DMS53 treated with DMSO at 0.1 percent for 48 hours (cell line): ENCODE measurements around the gene INPP4B.

Experiments
- DNase-seq: peaks from one replicate; lab custom pipeline; 2025; ENCODE audit not compliant: unreplicated experiment; lab: John Stamatoyannopoulos, UW

The INPP4B gene

GRCh38 chr4:142265536-142265935 is 580.6 kb downstream of the INPP4B start:
- DNase-seq: no peak

DNA sequence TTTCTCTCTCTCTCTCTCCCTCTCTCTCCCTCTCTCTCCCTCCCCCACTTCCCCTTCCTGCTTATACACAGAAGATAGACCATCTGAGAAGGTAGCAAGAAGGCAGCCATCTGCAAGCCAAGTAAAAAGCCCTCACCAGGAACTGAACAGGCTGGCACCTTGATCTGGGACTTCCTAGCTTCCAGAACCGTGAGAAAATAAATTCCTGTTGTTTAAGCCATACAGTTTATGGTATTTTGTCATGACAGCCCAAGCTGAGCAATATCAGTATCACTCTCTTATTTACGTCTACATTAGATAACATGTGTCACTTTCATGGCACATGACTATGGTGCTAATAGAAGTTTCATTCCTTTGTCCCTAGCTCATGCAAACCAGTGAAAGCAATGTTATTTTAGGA is 581.1 kb downstream of the INPP4B start:
- DNase-seq: no peak

- DNase-seq: no peak
These were observed 583.1 kb downstream of the INPP4B start for GRCh38 chr4:142262956-142263355.

GRCh38 chr4:142248946-142249345 is 597.2 kb downstream of the INPP4B start:
- DNase-seq: no peak

GRCh38 chr4:142243255-142243654 is 602.8 kb downstream of the INPP4B start:
- no peak for DNase-seq

DNA sequence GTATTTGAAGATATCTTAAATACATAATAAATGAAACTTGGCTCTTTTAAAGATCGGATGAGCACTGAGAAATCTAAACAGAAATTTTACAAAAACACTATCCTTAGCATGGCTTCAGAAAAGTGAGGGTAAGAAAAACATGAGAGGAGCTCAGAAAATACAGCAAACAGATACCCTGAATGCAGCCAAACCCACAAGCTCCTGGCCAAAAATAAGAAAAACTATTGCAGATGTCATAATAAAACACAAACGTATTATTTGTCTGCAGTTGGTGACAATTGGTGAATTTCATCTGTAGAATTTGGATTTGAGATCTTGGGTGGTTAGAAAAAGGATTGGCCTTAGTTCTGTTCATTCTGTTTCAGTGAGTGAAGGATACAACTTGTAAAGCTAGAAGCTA is 603.9 kb downstream of the INPP4B start:
- no peak for DNase-seq

DNA sequence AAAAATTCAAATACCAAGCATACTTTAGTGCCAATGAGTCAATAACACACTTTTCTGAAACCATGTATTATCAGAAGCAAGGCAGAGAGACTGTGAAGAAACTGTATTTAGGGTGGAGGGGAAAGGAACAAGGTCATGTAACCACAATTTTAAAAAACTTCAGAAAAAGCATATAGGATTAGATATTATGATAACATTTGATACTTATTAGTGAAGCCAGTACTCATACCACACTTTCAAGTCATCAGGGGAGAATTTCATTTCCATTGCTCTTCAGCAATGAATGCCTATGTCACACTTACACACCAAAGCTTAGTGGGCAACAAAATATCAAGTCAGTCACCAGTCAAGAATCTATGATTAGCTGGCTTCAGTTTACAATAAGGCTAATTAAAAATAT is 607.5 kb downstream of the INPP4B start:
- no peak for DNase-seq

- no peak for DNase-seq
These were observed 609.8 kb downstream of the INPP4B start for GRCh38 chr4:142236268-142236667.

DNA sequence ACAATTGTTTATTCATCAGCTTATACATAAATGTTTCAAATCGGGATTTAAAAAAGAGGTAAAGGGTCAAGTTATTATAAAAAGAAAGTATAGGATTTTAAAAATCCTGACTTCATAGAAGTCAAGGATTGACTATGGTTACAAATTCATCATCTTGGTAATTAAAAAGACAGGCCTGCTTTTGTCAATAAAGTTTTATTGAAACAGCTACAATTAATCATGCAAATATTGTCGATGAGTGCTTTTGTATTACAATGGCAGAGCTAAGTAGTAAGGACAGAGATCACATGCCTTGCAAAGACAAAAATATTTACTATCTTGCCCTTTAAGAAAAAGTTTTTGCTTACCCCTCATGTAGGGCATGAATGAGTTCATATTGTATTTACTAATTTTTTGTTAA is 614.3 kb downstream of the INPP4B start:
- DNase-seq: no peak

GRCh38 chr4:142230991-142231390 is 615.1 kb downstream of the INPP4B start:
- DNase-seq: no peak

DNA sequence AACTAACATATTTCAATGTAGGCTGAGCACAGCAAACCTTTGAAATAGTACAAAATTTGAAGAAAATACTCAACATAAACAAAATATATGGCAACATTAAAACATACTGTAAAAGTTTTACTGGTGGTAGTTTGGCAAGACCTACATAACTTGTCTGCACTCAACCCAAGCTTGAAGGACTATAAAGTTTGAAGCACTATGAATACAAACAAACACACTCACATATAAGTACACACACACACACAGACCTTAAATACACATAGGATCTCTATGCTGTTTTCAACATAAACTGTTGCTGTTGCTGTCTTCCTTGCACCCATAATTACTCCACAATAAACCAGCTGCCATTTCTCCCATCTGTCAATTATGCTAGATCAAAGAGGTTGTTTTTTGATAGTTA is 620.1 kb downstream of the INPP4B start:
- no peak for DNase-seq

GRCh38 chr4:142222127-142222526 is 624.0 kb downstream of the INPP4B start:
- no peak for DNase-seq

GRCh38 chr4:142218726-142219125 is 627.4 kb downstream of the INPP4B start:
- no peak for DNase-seq

DNA sequence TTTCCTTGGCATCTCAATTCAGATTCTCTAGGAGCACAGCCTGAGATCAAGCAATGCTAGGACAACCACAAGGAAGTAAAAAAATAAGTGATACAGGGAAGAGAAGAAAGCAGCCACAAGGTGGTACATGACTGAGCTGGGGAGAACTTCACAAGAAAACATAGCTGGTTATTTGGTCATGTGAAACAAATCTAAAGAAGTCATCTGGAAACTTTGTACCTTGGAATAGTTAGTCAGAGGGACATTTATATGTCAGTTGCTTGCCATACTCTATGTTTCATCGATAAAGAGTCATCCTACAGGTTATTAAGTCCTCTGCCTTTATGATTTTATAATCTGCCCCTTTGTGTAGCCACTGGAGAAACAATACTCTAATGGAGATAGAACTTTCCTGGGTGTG is 634.7 kb downstream of the INPP4B start:
- no peak for DNase-seq

- DNase-seq: no peak
These were observed 642.6 kb downstream of the INPP4B start for GRCh38 chr4:142203505-142203904.

DNA sequence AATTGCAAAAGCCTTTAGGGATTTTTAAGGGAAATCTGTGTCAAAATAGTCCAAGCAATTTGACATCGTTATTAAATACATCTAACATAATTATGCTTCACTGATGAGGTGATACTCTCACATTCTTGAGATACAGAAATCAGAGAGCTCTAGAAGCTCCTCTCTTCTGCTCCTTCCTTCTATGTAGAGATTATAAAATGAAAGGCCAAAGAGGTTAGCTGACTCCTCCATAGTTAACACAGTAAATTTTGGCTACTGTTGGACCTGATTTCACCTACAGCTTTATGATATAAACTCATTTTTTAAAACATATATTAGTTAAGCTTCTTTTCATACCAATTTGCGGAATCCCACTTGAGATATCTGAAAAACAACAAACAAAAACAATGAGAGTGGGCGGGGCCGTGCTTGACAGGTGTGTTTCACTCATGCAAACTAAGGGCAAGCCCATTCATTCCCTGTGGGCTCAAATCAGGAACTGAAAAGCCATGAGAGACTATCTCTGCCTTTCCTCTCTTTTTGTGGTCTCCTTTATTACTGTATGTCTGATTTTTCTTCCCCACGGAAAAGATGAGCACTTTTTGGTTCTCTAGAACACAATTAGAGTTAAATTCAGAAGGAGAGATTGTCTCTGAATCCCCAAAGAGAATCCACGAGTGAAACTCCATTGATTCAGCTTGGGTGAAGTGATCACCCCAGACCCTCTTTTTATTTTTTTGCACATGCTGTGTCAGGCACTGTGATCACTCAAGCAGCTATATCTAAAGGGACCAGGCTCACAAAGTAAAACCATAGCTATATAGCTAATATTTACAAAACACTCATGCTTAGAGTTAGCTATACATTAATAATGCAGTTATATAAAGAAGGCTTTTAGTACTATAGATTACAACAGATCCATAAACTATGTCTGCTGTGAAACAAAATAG is 643.4 kb downstream of the INPP4B start:
- no peak for DNase-seq

DNA sequence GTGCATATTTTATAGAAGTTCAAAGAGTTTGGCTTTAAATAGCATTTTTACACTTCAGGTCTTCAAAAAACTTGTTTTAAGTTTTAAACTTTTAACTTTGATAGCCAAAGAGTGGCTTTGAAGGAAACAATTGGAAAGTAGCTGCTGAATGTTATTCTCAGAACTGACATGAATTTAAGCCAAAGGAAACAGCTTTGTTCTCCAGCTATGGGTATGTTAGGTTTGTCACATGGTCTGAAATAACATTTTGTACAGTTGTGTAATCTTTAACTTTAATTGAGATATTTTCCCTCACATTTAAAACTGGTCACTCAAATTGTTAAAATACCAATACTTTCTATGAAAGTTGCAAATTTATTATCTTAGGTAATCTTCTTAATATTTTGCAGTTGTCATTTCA is 645.1 kb downstream of the INPP4B start:
- no peak for DNase-seq

DNA sequence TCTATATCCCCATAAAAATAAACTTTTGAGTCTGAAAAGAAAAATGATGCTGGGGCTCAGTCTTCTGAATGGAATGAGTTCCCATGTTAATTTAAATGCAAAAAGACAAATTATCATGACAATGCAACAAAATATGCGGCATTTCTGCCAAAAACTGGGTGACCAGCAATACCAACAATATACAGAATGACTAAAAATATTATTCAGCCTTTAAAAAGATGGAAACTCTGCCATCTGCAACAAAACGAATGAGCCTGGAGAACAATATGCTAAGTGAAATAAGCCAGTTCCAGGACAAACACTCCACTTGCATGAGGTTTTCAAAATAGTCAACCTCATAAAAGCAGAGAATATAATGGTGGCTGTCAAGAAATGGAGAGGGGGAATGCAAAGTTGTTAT is 651.2 kb downstream of the INPP4B start:
- DNase-seq: no peak

DNA sequence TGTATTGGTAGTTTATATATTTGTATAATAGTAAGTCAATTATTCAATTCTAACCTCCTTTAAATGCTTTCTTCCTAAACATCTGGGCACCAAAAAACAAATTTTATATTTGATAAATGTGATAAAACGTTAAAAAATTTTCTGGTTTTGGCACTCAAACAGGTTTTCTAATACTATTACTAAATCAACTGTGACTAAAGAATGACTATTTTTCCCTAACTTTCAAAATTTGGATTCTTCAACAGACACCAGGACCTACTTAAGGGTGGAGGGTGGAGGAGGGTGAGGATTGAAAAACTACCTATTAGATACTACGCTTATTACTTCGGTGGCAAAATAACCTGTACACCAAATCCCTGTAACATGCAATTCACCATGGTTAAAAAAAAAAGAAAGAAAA is 654.2 kb downstream of the INPP4B start:
- DNase-seq: no peak

DNA sequence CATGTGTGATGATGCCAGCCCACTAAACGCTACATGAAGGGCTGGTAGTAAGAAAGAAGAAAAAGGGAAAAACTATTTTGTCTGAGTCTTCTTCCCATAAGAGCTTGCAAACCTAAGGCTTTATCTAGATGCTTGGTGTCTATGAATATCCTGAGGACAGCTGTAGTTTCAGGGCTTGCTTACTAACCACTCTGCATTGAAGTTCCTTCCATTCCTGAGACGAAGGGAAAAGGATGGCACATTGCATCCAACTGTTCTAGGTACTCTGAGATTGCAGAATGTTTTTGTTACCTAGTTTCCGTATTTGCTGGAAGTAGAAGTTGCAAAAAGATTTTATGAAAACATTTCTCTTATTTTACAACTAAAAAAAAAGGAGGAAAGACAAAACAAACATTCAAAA is 665.1 kb downstream of the INPP4B start:
- DNase-seq: no peak

- DNase-seq: no peak
These were observed 676.9 kb downstream of the INPP4B start for GRCh38 chr4:142169216-142169615.

GRCh38 chr4:142168181-142168580 is 677.9 kb downstream of the INPP4B start:
- no peak for DNase-seq
